Stimulated activated CD4-positive, alpha-beta T cell treated with anti-CD3 and anti-CD28 coated beads, Interleukin-12 subunit alpha, Interleukin-12 subunit beta, amount 100 ng/mL, for 24 hours (primary cell): ENCODE results near the gene MCRS1.
"Not testable (repeated sequence)": the region's sequence is repeated elsewhere in the genome, so short reads cannot be mapped to it uniquely, and the experiment has no call there.

Source experiments
- DNase-seq, 2 experiments: peaks; one replicate each; pipeline ENCODE4 v3.0.0-alpha.2; 2020; ENCODE audit warnings: low read depth in 2 of 2

The MCRS1 gene

GRCh38 chr12:49540229-49541139 lies 27.5 kb downstream of the MCRS1 start:
- DNase-seq, result no peak

GRCh38 chr12:49539406-49540228 lies 28.3 kb downstream of the MCRS1 start:
- no peak for DNase-seq

- DNase-seq, result peak; percentile 68 to 72
Measured at GRCh38 chr12:49538510-49539403, 29.2 kb downstream of the MCRS1 start, which contains the start of gene KCNH3. Gene KCNH3, plus strand, starts transcription at chr12:49539030. Its CDS starts 387 bp downstream, at chr12:49539417.

- no peak for DNase-seq
Measured at GRCh38 chr12:49537752-49538509, 30.0 kb downstream of the MCRS1 start.

- no peak for DNase-seq
Measured at GRCh38 chr12:49537231-49537751, 30.7 kb downstream of the MCRS1 start.

- DNase-seq, result no peak
Measured at GRCh38 chr12:49536526-49537071, 31.3 kb downstream of the MCRS1 start.

- no peak for DNase-seq
Measured at GRCh38 chr12:49535921-49536525, 31.9 kb downstream of the MCRS1 start.

GRCh38 chr12:49534731-49535278 lies 33.1 kb downstream of the MCRS1 start:
- DNase-seq, result no peak

- not testable (repeated sequence) for DNase-seq
Measured at GRCh38 chr12:49534122-49534521, 33.8 kb downstream of the MCRS1 start.

- DNase-seq, result no peak
Measured at GRCh38 chr12:49533331-49533730, 34.6 kb downstream of the MCRS1 start.

- no peak for DNase-seq
Measured at GRCh38 chr12:49531745-49532144, 36.2 kb downstream of the MCRS1 start.

- DNase-seq, result no peak
Measured at GRCh38 chr12:49529414-49529813, 38.5 kb downstream of the MCRS1 start.

GRCh38 chr12:49527361-49528130 lies 40.4 kb downstream of the MCRS1 start:
- no peak for DNase-seq

- no peak for DNase-seq
Measured at GRCh38 chr12:49525942-49526341, 42.0 kb downstream of the MCRS1 start.

GRCh38 chr12:49524660-49525324 lies 43.1 kb downstream of the MCRS1 start:
- DNase-seq, result no peak

GRCh38 chr12:49521389-49521788 lies 46.6 kb downstream of the MCRS1 start:
- no peak for DNase-seq

GRCh38 chr12:49519574-49519936 lies 48.4 kb downstream of the MCRS1 start:
- no peak for DNase-seq

- no peak for DNase-seq
Measured at GRCh38 chr12:49518914-49519573, 48.9 kb downstream of the MCRS1 start.
